NAMALWA (cell line): ENCODE results near the gene SLIT1.

Source experiments
- DNase-seq: peaks from one replicate; pipeline ENCODE4 v3.0.0-alpha.2; 2015; ENCODE audit warnings: low spot score

SLIT1 gene

DNA sequence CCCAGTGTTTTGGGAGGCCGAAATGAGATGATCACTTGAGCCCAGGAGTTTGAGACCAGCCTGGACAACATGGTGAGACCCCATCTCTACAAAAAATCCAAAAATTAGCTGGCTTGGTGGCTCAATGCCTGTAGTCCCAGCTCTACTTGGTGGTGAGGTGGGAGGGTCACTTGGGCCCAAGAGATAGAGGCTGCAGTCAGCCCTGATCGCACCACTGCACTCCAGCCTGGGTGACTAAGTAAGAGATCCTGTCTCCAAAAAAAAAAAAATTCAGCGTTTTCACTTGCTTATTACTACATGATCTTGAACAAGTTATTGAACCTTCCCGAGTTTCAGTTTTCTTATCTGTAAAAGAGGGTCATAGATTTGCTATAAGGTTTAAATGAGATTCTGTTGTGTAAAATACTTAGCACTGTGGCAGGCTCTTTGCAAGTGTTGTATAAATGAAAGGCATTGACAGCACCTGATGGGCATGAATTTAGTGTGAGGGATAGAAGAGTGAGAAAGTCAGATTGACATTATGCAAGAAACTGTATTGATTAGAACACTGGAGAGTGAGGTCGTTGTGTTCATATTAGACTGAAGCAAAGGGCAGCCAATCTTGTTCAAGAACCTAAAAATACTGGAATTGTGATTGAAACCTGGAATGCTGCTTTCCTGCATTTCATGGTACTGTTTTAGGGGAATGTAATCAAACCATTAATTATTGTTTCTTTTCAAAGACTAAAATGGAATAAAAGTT is 216.9 kb downstream of the SLIT1 start:
- DNase-seq = no peak

- no peak for DNase-seq
These were observed 217.9 kb downstream of the SLIT1 start for GRCh38 chr10:96967847-96968246.

- no peak for DNase-seq
These were observed 221.6 kb downstream of the SLIT1 start for GRCh38 chr10:96964131-96964530.

GRCh38 chr10:96960872-96961271 is 224.9 kb downstream of the SLIT1 start:
- DNase-seq = no peak

DNA sequence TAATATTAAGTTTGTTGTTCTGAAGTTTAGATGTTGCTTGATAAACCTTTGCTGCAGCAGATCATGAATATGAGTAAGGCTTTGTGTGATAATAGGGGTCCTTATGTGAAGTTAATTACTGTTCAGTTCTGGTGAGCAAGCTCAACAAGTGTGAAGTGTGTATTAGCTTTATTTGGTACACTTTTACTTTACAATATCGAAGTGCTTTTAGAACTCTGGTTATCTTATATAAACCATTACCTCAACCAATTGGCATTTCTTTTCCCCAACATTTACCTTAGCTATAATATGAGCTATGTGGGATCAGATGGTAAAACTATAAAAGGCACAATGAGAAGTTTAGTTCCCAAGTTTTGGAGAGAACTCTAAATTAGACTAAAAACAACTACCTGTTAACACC is 226.0 kb downstream of the SLIT1 start:
- no peak for DNase-seq

DNA sequence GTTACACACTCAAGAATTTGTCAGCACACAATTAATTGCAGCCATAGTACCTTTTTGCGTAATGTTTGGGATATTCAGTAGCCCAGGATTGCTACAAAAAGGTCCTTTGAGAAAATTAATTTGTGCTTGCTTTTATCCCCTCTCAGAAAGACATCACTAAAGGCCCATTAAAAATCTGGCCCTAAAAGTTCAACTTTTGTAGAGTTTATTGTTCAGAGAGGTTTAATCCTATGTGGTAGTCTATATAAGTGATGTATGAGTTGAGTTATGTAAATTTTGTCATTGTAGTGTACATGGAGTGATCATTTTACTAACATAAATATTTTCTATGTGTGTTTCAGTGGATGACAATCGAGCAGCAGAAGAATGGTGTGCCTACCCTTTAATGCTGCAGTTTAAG is 227.7 kb downstream of the SLIT1 start:
- DNase-seq = no peak

DNA sequence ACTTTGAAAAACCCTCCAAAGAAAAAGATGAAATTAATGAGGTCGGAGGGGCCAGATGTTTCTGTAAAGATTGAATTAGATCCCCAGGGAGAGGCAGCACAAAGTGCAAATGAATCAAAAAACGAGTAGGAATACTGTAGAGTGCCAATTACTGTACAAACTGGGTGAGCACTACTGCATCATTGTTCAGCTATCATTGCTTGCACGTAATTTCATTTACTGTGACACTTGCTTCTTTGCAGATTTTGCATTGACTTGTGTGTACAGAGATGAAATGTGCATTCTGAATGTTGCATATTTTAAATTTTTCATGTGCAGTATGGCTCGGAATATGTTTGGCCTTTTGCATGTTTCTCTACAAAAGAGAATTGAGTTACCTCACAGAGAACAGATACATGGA is 230.0 kb downstream of the SLIT1 start:
- no peak for DNase-seq

- DNase-seq = no peak
These were observed 233.8 kb downstream of the SLIT1 start for GRCh38 chr10:96951954-96952353.

GRCh38 chr10:96949039-96949683 is 236.6 kb downstream of the SLIT1 start:
- DNase-seq = no peak
